Prostate gland (tissue), 2 donors: Measurements from ENCODE around the gene IRS1. TPM values are rescaled to one million over a fixed set of nuclear protein-coding genes. Genes with fewer than 3 reads are reported as not detected.

ENCODE experiments used
- DNase-seq: peaks from one replicate; pipeline ENCODE4 v3.0.0-alpha.2; 2019; ENCODE audit warnings: low spot score
- H3K27ac ChIP-seq, 2 donors: fragments of 200-600 bp; sonication (generic); 2 replicates each; pipeline ENCODE4 v1.5.1; 2017 to 2019
- H3K27me3 ChIP-seq: fragments of 200-600 bp; sonication (generic); replicated peaks from 2 replicates; pipeline ENCODE4 v1.5.1; 2019; ENCODE audit not compliant: insufficient read depth
- H3K36me3 ChIP-seq, 2 donors: fragments of 200-600 bp; sonication (generic); 1 replicate in 1 of 2; 2 replicates in 1 of 2; pipeline versions ENCODE4 v1.5.1 to v1.8.1; 2017 to 2019
- H3K4me1 ChIP-seq: fragments of 200-600 bp; sonication (generic); replicated peaks from 2 replicates; pipeline ENCODE4 v1.5.1; 2019
- H3K4me3 ChIP-seq, 2 donors: fragments of 200-600 bp; sonication (generic); 2 replicates each; pipeline ENCODE4 v1.5.1; 2017 to 2019
- H3K9me3 ChIP-seq: fragments of 200-600 bp; sonication (generic); 2 replicates; pipeline ENCODE4 v1.5.1; 2017
- CTCF ChIP-seq, 4 experiments: fragments of 200-600 bp in 2 of 4; fragments of 450-650 bp in 2 of 4; sonication (generic) in 2 of 4; IDR thresholded peaks; 1 replicate in 3 of 4; 2 replicates in 1 of 4; pipeline ENCODE4 v1.5.1; 2016 to 2019; ENCODE audit warnings: antibody characterized with exemption in 4 of 4, mild to moderate bottlenecking in 2 of 4, moderate library complexity in 2 of 4
- POLR2A ChIP-seq: fragments of 450-650 bp; IDR thresholded peaks from one replicate; pipeline ENCODE4 v1.6.1; 2016; ENCODE audit warnings: antibody characterized with exemption, mild to moderate bottlenecking
- POLR2AphosphoS5 ChIP-seq: sonication (generic); formaldehyde crosslinking; IDR thresholded peaks from one replicate; pipeline ENCODE4 v1.6.1; 2017; ENCODE audit warnings: antibody characterized with exemption
- WGBS: methylation state at CpG from one replicate; pipeline ENCODE4 v1.1.5; 2018; 5-methylcytosine and 5-hydroxymethylcytosine counted together
- intact Hi-C: fragments of 100-400 bp; cut with DNase I; formaldehyde crosslinking; loops from one replicate; pipeline ENCODE4 v1.14.2; 2022
- total RNA-seq, 2 donors: library from RNA; depleted of rRNA; stranded (reverse); fragments of >200 nt; gene quantifications; one replicate each; pipeline ENCODE4 v1.1.0, GENCODE V29; 2016

IRS1 gene
- total RNA-seq, 2 donors from 2014 or later: 37.6 to 40.6 TPM

GRCh38 chr2:226756131-226756530 is 43.5 kb downstream of the IRS1 start:
- Histone ChIP-seq H3K4me3 (no peak overlapping the region), H3K27me3 (no peaks in the 10 kb centered on the region), H3K36me3 (no peaks in the 10 kb centered on the region), H3K4me1 (no peaks in the 10 kb centered on the region), H3K9me3 (no peaks in the 10 kb centered on the region), H3K27ac (peak overlapping the region; percentile 34 to 44)
- WGBS: 66% methylated on average over 2 of the region's 2 CpGs
- intact Hi-C loops: no loop called here
- no peak for DNase-seq
- TF ChIP-seq CTCF (IDR thresholded peaks at IDR 0.05) (no peak), POLR2AphosphoS5 (peak; percentile 11)

DNA sequence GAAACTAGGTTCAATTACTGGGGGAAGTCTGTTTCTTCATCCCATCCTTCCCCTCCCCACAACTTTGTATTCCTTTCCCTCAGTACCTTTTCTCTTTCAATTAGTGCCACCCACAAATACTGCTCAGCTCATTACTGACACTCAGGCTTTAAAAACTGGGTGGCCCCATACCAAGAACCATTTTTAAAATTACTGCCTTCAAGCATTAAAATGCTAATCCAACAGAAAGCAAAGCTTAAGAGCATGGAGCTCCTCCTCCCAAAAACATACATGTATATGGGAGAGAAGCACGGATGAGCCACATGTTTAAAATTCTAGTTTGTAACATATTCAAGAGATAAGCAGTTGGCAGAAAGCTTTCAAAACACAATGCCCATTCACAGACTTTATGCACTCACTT is 44.0 kb downstream of the IRS1 start:
- TF ChIP-seq CTCF (IDR thresholded peaks at IDR 0.05) (no peak), POLR2A (no peak), POLR2AphosphoS5 (no peak)
- H3K27ac ChIP-seq: peak overlapping the region; percentile 34 to 44
- H3K4me1 ChIP-seq: no peaks in the 10 kb centered on the region
- no peaks in the 10 kb centered on the region for H3K27me3 ChIP-seq
- no peaks in the 10 kb centered on the region for H3K36me3 ChIP-seq
- WGBS: 37% methylated on average over 1 of the region's 1 CpG
- H3K4me3 ChIP-seq: no peak overlapping the region
- H3K9me3 ChIP-seq: no peaks in the 10 kb centered on the region
- DNase-seq: no peak
- intact Hi-C loops: no loop called here

DNA sequence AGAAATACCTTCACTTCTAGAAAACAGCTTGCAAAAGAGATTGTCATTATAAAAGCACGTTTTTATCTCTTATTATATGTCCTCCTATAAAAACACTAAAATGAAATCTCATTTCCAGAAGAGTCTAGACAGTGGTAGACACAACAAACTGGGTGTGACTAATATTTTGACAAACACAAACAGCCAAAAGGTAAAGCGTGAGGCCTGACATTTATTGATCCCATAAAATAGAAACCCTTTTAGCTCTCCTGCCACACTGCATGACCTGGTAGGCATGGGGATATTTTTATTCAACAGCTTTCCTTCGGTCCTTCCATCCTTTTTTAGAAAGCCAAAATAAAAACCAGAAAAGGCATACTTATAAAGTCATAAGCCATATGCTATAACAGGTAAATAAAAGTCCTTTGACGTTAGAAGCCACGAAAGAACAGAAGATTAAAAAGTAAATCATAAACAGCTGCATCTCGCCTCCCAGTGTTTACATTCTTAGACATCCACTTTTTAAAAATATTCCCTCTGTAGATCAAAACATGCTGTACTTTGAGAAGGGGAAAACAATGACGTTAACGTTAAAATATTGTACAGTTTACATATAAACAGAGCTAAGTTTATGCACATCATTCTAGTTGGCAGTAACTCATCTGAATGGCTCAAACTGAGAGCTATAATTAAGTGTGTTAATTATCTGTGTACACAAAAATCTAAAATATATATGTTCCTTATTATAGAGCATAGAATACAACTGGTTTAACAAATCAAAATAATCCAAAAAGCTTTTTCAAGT is 44.6 kb downstream of the IRS1 start:
- no peak overlapping the region for H3K4me3 ChIP-seq
- H3K36me3 ChIP-seq: no peaks in the 10 kb centered on the region
- no peaks in the 10 kb centered on the region for H3K27me3 ChIP-seq
- TF ChIP-seq POLR2AphosphoS5 (peak; percentile 29), CTCF (IDR thresholded peaks at IDR 0.05) (no peak), POLR2A (no peak)
- no peaks in the 10 kb centered on the region for H3K9me3 ChIP-seq
- no peaks in the 10 kb centered on the region for H3K4me1 ChIP-seq
- H3K27ac ChIP-seq: peak overlapping the region; percentile 34 to 44
- intact Hi-C loops: no loop called here
- DNase-seq: no peak
- WGBS: 17% methylated on average over 8 of the region's 8 CpGs

- Histone ChIP-seq H3K9me3 (no peaks in the 10 kb centered on the region), H3K4me1 (no peaks in the 10 kb centered on the region), H3K27ac (no peak overlapping the region), H3K36me3 (no peaks in the 10 kb centered on the region), H3K27me3 (no peaks in the 10 kb centered on the region), H3K4me3 (no peak overlapping the region)
- intact Hi-C loops: no loop called here
- WGBS: 94% methylated on average over 4 of the region's 4 CpGs
- no peak for DNase-seq
- TF ChIP-seq POLR2AphosphoS5 (no peak), CTCF (IDR thresholded peaks at IDR 0.05) (no peak), POLR2A (no peak)
These were observed 46.7 kb downstream of the IRS1 start for GRCh38 chr2:226752887-226753286.

- Histone ChIP-seq H3K9me3 (no peaks in the 10 kb centered on the region), H3K27ac (no peak overlapping the region), H3K4me3 (no peak overlapping the region), H3K36me3 (no peaks in the 10 kb centered on the region), H3K4me1 (no peaks in the 10 kb centered on the region), H3K27me3 (no peaks in the 10 kb centered on the region)
- WGBS: 93% methylated on average over 3 of the region's 3 CpGs
- DNase-seq: no peak
- intact Hi-C loops: no loop called here
- TF ChIP-seq CTCF (IDR thresholded peaks at IDR 0.05) (no peak), POLR2AphosphoS5 (no peak), POLR2A (no peak)
These were observed 52.3 kb downstream of the IRS1 start for GRCh38 chr2:226747288-226747687.
